GM23248 (cell line): ENCODE measurements around the gene GGACT. TPM values are rescaled to one million over a fixed set of nuclear protein-coding genes. Genes with fewer than 3 reads are reported as not detected.

Source experiments
- DNase-seq: peaks from one replicate; pipeline ENCODE4 v3.0.0-alpha.2; 2015
- H2AFZ ChIP-seq: fragments of 200-600 bp; sonication (generic); 2 replicates; pipeline ENCODE4 v1.6.1; 2016; ENCODE audit warnings: antibody characterized with exemption
- H3F3A ChIP-seq: fragments of 200-600 bp; sonication (generic); 2 replicates; pipeline ENCODE4 v1.6.1; 2016; ENCODE audit warnings: mild to moderate bottlenecking, antibody characterized with exemption, mixed run types; ENCODE audit not compliant: insufficient read depth
- H3K27ac ChIP-seq: fragments of 200-600 bp; sonication (generic); 2 replicates; pipeline ENCODE4 v1.5.1; 2016; ENCODE audit warnings: mild to moderate bottlenecking
- H3K27me3 ChIP-seq: fragments of 200-600 bp; sonication (generic); replicated peaks from 2 replicates; pipeline ENCODE4 v1.6.1; 2016; ENCODE audit warnings: mild to moderate bottlenecking; ENCODE audit not compliant: insufficient read depth
- H3K36me3 ChIP-seq: fragments of 200-600 bp; sonication (generic); 2 replicates; pipeline ENCODE4 v1.6.1; 2016; ENCODE audit warnings: low read depth, mild to moderate bottlenecking
- H3K4me1 ChIP-seq: fragments of 200-600 bp; sonication (generic); 2 replicates; pipeline ENCODE4 v1.6.1; 2016; ENCODE audit warnings: mild to moderate bottlenecking; ENCODE audit not compliant: insufficient read depth
- H3K4me2 ChIP-seq: fragments of 200-600 bp; sonication (generic); one replicate; pipeline ENCODE4 v1.6.1; 2016; ENCODE audit warnings: mild to moderate bottlenecking; ENCODE audit not compliant: unreplicated experiment
- H3K4me3 ChIP-seq: fragments of 200-600 bp; sonication (generic); 2 replicates; pipeline ENCODE4 v1.5.1; 2016; ENCODE audit warnings: mild to moderate bottlenecking
- H3K79me2 ChIP-seq: fragments of 200-600 bp; sonication (generic); 2 replicates; pipeline ENCODE4 v1.6.1; 2016; ENCODE audit warnings: mild to moderate bottlenecking; ENCODE audit not compliant: insufficient read depth
- H3K9ac ChIP-seq: fragments of 200-600 bp; sonication (generic); 2 replicates; pipeline ENCODE4 v1.6.1; 2016; ENCODE audit warnings: mild to moderate bottlenecking
- H3K9me2 ChIP-seq: fragments of 200-600 bp; sonication (generic); 2 replicates; pipeline ENCODE4 v1.6.1; 2016; ENCODE audit warnings: mixed run types, mild to moderate bottlenecking, moderate library complexity; ENCODE audit not compliant: insufficient read depth
- H3K9me3 ChIP-seq: fragments of 200-600 bp; sonication (generic); one replicate; pipeline ENCODE4 v1.6.1; 2017; ENCODE audit warnings: low read depth
- H4K20me1 ChIP-seq: fragments of 200-600 bp; sonication (generic); 2 replicates; pipeline ENCODE4 v1.6.0; 2016; ENCODE audit not compliant: insufficient read depth
- EZH2 ChIP-seq: fragments of 200-600 bp; sonication (generic); IDR thresholded peaks from 2 replicates; pipeline ENCODE4 v1.6.1; 2018; ENCODE audit warnings: antibody characterized with exemption, mild to moderate bottlenecking; ENCODE audit not compliant: insufficient read depth, poor library complexity, severe bottlenecking
- EZH2phosphoT487 ChIP-seq: fragments of 200-600 bp; sonication (generic); IDR thresholded peaks from 2 replicates; pipeline ENCODE4 v1.6.1; 2018; ENCODE audit warnings: antibody characterized with exemption, moderate library complexity, mild to moderate bottlenecking, low read depth; ENCODE audit not compliant: insufficient read depth
- WGBS, 2 experiments: methylation state at CpG; one replicate each; pipeline ENCODE4 v1.1.6; 2015 to 2017; ENCODE audit warnings: low lambda C conversion rate in 2 of 2, low coverage in 1 of 2; ENCODE audit errors: missing lambda C conversion rate in 2 of 2; 5-methylcytosine and 5-hydroxymethylcytosine counted together
- in situ Hi-C: fragments of 300-500 bp; cut with MboI; formaldehyde crosslinking; loops from 2 replicates; pipeline ENCODE4 v1.15.0; 2020
- polyA plus RNA-seq: library from polyadenylated mRNA; unstranded; fragments of >200 nt; fragmentation: Nextera tagmentation; extraction: Ambion mirVana; gene quantifications from 2 replicates; pipeline ENCODE4 v1.2.1, GENCODE V29; 2016
- total RNA-seq: library from RNA; depleted of rRNA; stranded (reverse); fragments of >200 nt; shearing (Covaris generic); gene quantifications from 2 replicates; pipeline ENCODE4 v1.2.3, GENCODE V29; 2014

The GGACT gene
- total and polyA plus RNA-seq, 2 experiments from 2014 or later, result 1.6 to 5.7 TPM

- no peaks in the 10 kb centered on the region for H3K27me3 ChIP-seq
- 90 to 91% methylated on average over 26 to 27 of the region's 27 CpGs for WGBS, 2 experiments
- H3K9me3 ChIP-seq, result no peaks in the 10 kb centered on the region
- no peak overlapping the region for H3K4me2 ChIP-seq
- in situ Hi-C loops, result loop anchor here (25.0 kb wide), 1 partner anchor 284 kb away; no protein-coding TSS in a partner anchor
- no peak overlapping the region for H3K4me3 ChIP-seq
- no peak overlapping the region for H3K27ac ChIP-seq
- H3K9me2 ChIP-seq, result no peaks in the 10 kb centered on the region
- H4K20me1 ChIP-seq, result no peaks in the 10 kb centered on the region
- no peaks in the 10 kb centered on the region for H3K79me2 ChIP-seq
- DNase-seq, result no peak
- H3F3A ChIP-seq, result no peaks in the 10 kb centered on the region
- no peak for TF ChIP-seq EZH2phosphoT487
- no peak for TF ChIP-seq EZH2
- no peaks in the 10 kb centered on the region for H3K4me1 ChIP-seq
- no peak overlapping the region for H3K9ac ChIP-seq
- no peak overlapping the region for H2AFZ ChIP-seq
- H3K36me3 ChIP-seq, result no peaks in the 10 kb centered on the region
Observed at GRCh38 chr13:100520936-100521850, 67.4 kb downstream of the GGACT start.

GRCh38 chr13:100519626-100520025 is 69.0 kb downstream of the GGACT start:
- Histone ChIP-seq H3K79me2 (no peaks in the 10 kb centered on the region), H3K4me2 (no peak overlapping the region), H3K9me2 (no peaks in the 10 kb centered on the region), H3K27me3 (no peaks in the 10 kb centered on the region), H3K36me3 (no peaks in the 10 kb centered on the region), H3K27ac (no peak overlapping the region), H3K4me1 (no peaks in the 10 kb centered on the region), H3K4me3 (no peak overlapping the region), H3K9me3 (no peaks in the 10 kb centered on the region), H2AFZ (no peak overlapping the region), H3K9ac (no peak overlapping the region), H3F3A (no peaks in the 10 kb centered on the region), H4K20me1 (no peaks in the 10 kb centered on the region)
- TF ChIP-seq EZH2, result no peak
- no peak for TF ChIP-seq EZH2phosphoT487
- DNase-seq, result no peak
- 93 to 97% methylated on average over 9 of the region's 9 CpGs for WGBS, 2 experiments
- in situ Hi-C loops, result loop anchor here (10.0 to 25.0 kb wide), 2 partner anchors 282 to 865 kb away; no protein-coding TSS in a partner anchor

- in situ Hi-C loops, result loop anchor here (10.0 to 25.0 kb wide), 2 partner anchors 281 to 864 kb away; no protein-coding TSS in a partner anchor
- no peak for DNase-seq
- no peak for TF ChIP-seq EZH2
- TF ChIP-seq EZH2phosphoT487, result no peak
- WGBS, 2 experiments, result 95 to 97% methylated on average over 8 of the region's 8 CpGs
- H3K79me2 ChIP-seq, result no peaks in the 10 kb centered on the region
- H3K36me3 ChIP-seq, result no peaks in the 10 kb centered on the region
- H3K9me2 ChIP-seq, result no peaks in the 10 kb centered on the region
- H3F3A ChIP-seq, result no peaks in the 10 kb centered on the region
- H3K4me1 ChIP-seq, result no peaks in the 10 kb centered on the region
- H3K9me3 ChIP-seq, result no peaks in the 10 kb centered on the region
- H3K4me3 ChIP-seq, result no peak overlapping the region
- no peak overlapping the region for H2AFZ ChIP-seq
- no peaks in the 10 kb centered on the region for H4K20me1 ChIP-seq
- no peak overlapping the region for H3K27ac ChIP-seq
- H3K27me3 ChIP-seq, result no peaks in the 10 kb centered on the region
- no peak overlapping the region for H3K9ac ChIP-seq
- H3K4me2 ChIP-seq, result no peak overlapping the region
Observed at GRCh38 chr13:100518394-100519062, 70.1 kb downstream of the GGACT start.

GRCh38 chr13:100517728-100518127 is 70.9 kb downstream of the GGACT start:
- Histone ChIP-seq H3K4me1 (no peaks in the 10 kb centered on the region), H3K4me2 (no peak overlapping the region), H4K20me1 (no peaks in the 10 kb centered on the region), H3K27ac (no peak overlapping the region), H2AFZ (no peak overlapping the region), H3F3A (no peaks in the 10 kb centered on the region), H3K9me3 (no peaks in the 10 kb centered on the region), H3K27me3 (no peaks in the 10 kb centered on the region), H3K9me2 (no peaks in the 10 kb centered on the region), H3K9ac (no peak overlapping the region), H3K36me3 (no peaks in the 10 kb centered on the region), H3K79me2 (no peaks in the 10 kb centered on the region), H3K4me3 (no peak overlapping the region)
- TF ChIP-seq EZH2 (no peak), EZH2phosphoT487 (no peak)
- no peak for DNase-seq
- 97 to 100% methylated on average over 13 of the region's 13 CpGs for WGBS, 2 experiments
- in situ Hi-C loops, result loop anchor here (10.0 to 25.0 kb wide), 2 partner anchors 280 to 863 kb away; no protein-coding TSS in a partner anchor
